ENCODE results near the gene SPAG17. TPM values are rescaled to one million over a fixed set of nuclear protein-coding genes. Genes with fewer than 3 reads are reported as not detected.

The SPAG17 gene
- polyA plus RNA-seq, 1 donor from 2014 or later = not detected

DNA sequence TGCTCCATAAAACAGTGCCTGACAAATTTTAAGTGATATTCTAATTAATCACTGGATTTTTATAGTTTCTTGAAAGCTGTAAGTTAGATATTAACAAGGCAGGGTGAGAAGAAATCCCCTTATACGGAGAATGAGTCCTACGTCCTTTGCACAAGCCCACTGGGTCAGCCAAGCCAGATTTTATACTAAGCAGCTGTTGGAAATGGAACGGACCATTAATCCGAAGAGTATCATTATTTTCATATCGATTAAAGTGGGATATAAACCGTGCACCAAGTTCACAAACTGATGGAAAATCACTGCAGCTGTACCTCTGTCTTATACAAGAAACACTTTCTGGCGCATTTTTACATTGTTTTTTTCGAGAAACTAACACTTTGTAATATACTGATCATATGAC lies 35.2 kb downstream of the SPAG17 start:
- H3K4me1 Mint-ChIP-seq = no peaks in the 10 kb centered on the region

DNA sequence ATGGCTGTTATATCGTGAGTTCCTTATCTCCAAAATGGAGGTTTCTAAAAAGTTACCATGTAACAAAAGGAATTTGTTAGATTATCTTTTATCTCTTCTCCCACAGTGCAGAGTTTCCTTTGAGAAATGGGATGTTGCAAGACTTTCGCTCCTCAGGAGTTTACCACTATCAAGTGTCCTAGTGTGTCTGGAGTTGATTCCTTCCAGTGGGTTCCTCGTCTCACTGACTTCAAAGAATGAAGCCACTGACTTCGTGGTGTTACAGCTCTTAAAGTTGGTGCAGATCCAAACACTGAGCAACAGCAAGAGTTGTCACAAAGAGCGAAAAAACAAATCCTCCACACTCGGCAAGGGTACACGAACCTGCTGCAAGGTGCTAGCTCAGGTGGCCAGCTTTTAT lies 37.0 kb downstream of the SPAG17 start:
- H3K27me3 Mint-ChIP-seq = peaks cover 2% of the 10 kb centered on the region
- no peak overlapping the region for H3K4me3 Mint-ChIP-seq

More for the DNA sequence above, 35.2 kb downstream of the SPAG17 start:
- Mint-ChIP-seq H3K9me3 (peaks cover 0 to 4% (median 0%) of the 10 kb centered on the region in 3 donors), H3K27ac (no peak overlapping the region), H3K4me3 (no peak overlapping the region), H3K27me3 (peaks cover 4% of the 10 kb centered on the region), H3K36me3 (no peaks in the 10 kb centered on the region)

DNA sequence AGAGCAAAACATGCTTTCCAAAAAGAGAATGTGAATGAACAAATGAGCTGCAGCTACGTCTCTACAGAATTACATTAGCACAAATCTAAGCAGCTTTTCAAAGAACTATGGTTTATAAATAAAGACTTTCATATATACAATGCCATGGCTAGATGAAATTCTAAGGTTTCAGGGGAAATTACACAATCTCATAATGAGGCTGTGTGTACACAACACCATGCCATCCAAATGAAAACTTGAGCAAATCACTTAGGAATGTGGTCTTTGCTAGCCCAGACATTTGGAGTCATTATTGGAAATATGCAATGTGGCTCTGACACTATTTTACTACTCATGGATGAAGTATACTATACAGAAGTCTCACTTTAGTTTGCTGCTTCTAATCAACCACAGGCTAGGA lies 37.5 kb downstream of the SPAG17 start:
- Mint-ChIP-seq H3K4me3 (no peak overlapping the region), H3K27ac (no peak overlapping the region), H3K9me3 (peaks cover 0 to 4% (median 0%) of the 10 kb centered on the region in 3 donors), H3K27me3 (peaks cover 2% of the 10 kb centered on the region), H3K36me3 (no peaks in the 10 kb centered on the region), H3K4me1 (no peaks in the 10 kb centered on the region)

More for the DNA sequence above, 37.0 kb downstream of the SPAG17 start:
- no peaks in the 10 kb centered on the region for H3K4me1 Mint-ChIP-seq
- H3K9me3 Mint-ChIP-seq = peaks cover 0 to 4% (median 0%) of the 10 kb centered on the region in 3 donors
- no peaks in the 10 kb centered on the region for H3K36me3 Mint-ChIP-seq
- H3K27ac Mint-ChIP-seq = no peak overlapping the region

DNA sequence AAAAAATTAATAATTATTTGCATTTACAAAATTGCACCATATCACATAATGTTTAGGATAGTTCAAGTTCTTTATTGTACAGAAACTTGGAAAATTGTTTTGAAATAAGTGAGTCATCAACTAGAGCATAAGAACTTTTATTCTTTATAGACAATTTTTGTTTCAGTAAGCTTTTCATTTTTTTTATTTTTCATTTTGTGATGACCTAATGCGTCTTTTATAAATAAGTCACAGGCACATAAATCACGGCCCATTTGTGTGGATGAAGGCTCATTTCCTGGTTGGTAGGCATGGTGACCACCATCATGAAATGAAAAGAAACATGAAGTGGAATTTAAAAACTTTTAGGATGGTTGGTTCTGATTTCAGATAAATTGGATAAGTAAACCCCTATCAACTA lies 39.3 kb downstream of the SPAG17 start:
- Mint-ChIP-seq H3K4me1 (no peaks in the 10 kb centered on the region), H3K4me3 (no peak overlapping the region), H3K27me3 (peaks cover 2% of the 10 kb centered on the region), H3K27ac (no peak overlapping the region), H3K9me3 (peaks cover 0 to 4% (median 0%) of the 10 kb centered on the region in 3 donors), H3K36me3 (no peaks in the 10 kb centered on the region)

DNA sequence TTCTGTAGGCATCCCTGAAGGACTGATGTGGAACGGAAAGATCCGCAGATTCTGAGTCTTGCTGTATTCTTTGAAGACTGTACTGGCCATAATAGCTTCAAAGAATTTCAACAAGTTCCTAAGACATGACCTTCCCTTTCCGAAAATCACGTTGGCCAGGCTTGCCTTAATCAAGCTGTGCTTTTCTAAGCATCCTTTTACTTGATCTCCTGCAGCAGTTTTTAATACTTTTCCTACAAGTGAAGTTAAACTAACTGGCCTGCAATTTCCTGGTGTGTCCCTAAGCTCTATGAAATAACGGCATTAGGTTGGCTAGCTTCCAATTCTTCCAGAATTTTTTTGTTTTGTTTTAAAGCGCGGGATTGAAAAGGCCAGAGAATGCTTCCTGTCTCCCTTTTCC lies 40.3 kb downstream of the SPAG17 start:
- H3K36me3 Mint-ChIP-seq = no peaks in the 10 kb centered on the region
- no peaks in the 10 kb centered on the region for H3K4me1 Mint-ChIP-seq
- H3K27me3 Mint-ChIP-seq = peaks cover 2% of the 10 kb centered on the region
- peaks cover 0 to 4% (median 0%) of the 10 kb centered on the region in 3 donors for H3K9me3 Mint-ChIP-seq
- H3K27ac Mint-ChIP-seq = no peak overlapping the region
- H3K4me3 Mint-ChIP-seq = no peak overlapping the region

DNA sequence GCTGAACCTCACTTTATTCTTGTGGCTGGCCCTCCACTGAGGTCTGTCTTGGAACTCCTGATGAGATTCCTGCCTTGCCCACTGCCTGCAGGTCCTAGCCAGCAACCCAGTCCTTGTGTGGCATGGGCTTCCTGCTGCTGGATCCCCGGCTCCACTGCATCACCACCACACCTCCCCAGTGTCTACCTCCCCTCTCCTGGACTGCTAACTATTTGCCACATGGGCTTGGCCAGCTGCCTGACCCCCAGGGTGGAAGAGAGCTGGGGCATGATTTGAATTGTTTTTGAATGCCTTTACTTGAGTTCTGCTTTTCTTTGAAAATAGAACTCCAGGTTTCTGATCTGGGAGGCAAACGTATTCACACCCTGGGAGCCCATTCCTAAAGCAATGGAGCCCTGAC lies 41.2 kb downstream of the SPAG17 start:
- peaks cover 2% of the 10 kb centered on the region for H3K27me3 Mint-ChIP-seq
- no peaks in the 10 kb centered on the region for H3K4me1 Mint-ChIP-seq
- H3K4me3 Mint-ChIP-seq = no peak overlapping the region
- H3K27ac Mint-ChIP-seq = no peak overlapping the region
- H3K36me3 Mint-ChIP-seq = no peaks in the 10 kb centered on the region
- H3K9me3 Mint-ChIP-seq = peaks cover 0 to 9% (median 1%) of the 10 kb centered on the region in 3 donors

DNA sequence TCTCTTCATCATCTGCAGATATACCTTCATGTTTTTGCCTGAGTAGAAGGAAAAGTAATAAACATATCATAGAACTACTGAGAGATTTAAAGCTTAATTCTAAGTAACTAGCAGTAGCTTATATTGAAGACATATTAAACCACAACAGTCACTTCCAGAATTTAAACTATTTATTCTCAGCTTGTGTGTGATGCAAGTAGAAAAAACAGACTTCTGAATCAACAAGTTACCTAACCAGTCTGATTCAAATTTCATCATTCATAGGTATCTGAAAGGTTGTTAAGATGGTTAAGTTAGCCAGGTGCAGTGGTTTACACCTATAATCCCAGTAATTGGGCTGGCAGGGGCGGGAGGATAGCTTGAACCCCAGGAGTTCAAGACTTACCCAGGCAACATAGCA lies 41.9 kb downstream of the SPAG17 start:
- no peaks in the 10 kb centered on the region for H3K36me3 Mint-ChIP-seq
- H3K4me1 Mint-ChIP-seq = no peaks in the 10 kb centered on the region
- H3K27me3 Mint-ChIP-seq = peaks cover 2% of the 10 kb centered on the region
- no peak overlapping the region for H3K27ac Mint-ChIP-seq
- peaks cover 0 to 5% (median 1%) of the 10 kb centered on the region in 3 donors for H3K9me3 Mint-ChIP-seq
- no peak overlapping the region for H3K4me3 Mint-ChIP-seq

DNA sequence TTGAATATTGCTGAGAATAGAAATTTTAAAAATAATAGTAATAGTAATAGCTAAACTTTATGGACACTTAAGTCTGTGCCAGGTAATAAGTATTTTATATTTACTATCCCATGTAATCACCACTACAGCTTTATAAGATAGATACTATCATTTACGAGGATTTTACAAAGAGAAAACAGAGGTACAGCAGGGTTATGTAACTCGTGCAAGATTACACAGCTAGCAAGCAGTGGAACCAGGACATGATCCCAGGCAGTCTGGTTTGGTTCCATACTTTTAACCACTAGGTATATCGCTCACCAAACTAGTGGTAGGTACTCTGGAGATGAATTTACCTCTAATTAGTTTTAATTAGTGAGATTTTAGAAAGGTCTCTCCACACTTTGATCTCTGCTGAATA lies 42.5 kb downstream of the SPAG17 start:
- Mint-ChIP-seq H3K9me3 (peaks cover 0 to 5% (median 1%) of the 10 kb centered on the region in 3 donors), H3K27ac (no peak overlapping the region), H3K4me3 (no peak overlapping the region), H3K27me3 (peaks cover 2% of the 10 kb centered on the region), H3K4me1 (no peaks in the 10 kb centered on the region), H3K36me3 (no peaks in the 10 kb centered on the region)

DNA sequence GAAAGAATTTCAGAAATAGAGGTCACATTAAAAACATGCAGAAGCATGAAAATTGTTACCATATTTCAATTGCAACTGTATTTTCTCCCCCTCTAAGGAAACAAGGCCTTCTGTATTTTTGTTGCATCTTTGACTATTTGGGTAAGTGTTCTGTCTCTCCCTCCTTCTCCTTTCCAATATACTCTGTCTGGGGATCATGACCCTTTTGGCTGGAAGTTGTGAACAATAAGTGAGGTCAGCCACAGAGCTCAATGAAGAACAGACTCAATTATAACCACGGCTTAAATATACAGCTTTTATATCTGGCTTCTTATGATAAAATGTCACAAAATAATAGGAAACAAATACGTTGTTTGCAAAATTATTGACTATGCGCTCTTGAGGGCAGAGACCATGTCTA lies 47.1 kb downstream of the SPAG17 start:
- Mint-ChIP-seq H3K27ac (no peak overlapping the region), H3K36me3 (no peaks in the 10 kb centered on the region), H3K27me3 (peaks cover 2% of the 10 kb centered on the region), H3K4me1 (no peaks in the 10 kb centered on the region), H3K9me3 (peaks cover 0 to 5% (median 1%) of the 10 kb centered on the region in 3 donors), H3K4me3 (no peak overlapping the region)

DNA sequence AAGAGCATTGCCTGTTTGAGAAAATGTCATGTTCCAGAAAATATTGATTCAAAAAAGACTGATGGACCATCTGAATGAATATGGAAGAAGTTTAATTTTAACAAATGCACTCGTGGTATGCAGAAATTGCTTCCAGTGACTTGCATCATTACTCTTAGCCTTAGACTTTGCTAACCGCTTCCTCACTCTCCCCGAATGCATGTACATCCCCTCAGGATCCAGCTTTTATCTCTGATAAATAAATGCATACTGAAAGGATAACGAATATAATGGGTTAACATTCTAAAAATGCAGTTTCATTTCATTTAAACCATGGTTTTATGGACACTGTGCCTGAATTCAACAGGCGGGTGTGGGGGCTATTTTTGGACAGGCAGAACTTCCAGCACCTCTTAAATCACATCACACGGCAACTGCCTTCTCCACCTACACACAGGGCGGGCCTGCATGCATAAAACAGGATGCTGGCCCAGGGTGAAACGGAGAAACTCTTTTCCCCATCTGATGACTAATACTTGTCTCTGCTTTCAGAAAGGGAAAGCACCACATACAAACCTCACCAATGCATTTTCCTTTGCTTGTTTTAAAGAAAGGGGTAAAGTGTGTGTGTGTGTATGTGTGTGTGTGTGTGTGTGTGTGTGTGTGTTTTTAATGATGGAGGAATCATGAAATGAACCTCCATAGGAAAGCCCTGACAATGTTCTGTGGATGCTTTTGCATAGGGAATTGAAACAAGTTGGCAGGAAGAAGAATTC lies 48.7 kb downstream of the SPAG17 start:
- peaks cover 1 to 5% (median 2%) of the 10 kb centered on the region in 3 donors for H3K9me3 Mint-ChIP-seq
- peaks cover 2% of the 10 kb centered on the region for H3K27me3 Mint-ChIP-seq

DNA sequence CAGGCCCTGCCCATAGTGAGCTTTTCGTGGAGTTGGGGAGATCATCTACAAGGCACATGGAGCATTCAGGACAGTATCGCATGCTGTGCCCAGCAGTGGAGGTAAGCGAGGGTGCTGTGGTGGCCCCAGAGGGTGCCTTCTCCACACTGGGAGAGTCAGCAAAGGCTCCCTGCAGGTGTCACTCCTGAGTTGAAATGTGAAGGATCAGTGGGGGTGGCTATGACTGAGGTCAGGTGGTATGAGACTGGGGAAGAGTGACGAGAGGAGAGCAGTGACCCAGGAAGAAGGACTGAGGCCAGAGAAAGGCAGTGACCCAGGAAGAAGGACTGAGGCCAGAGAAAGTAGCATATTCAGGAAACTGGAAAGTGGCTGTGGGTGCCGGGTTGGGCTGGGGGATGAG lies 53.0 kb downstream of the SPAG17 start:
- no peaks in the 10 kb centered on the region for H3K4me1 Mint-ChIP-seq
- peaks cover 4% of the 10 kb centered on the region for H3K27me3 Mint-ChIP-seq
- H3K27ac Mint-ChIP-seq = no peak overlapping the region
- peaks cover 0 to 3% (median 0%) of the 10 kb centered on the region in 3 donors for H3K9me3 Mint-ChIP-seq
- no peak overlapping the region for H3K4me3 Mint-ChIP-seq
- no peaks in the 10 kb centered on the region for H3K36me3 Mint-ChIP-seq

More for the DNA sequence above, 48.7 kb downstream of the SPAG17 start:
- no peak overlapping the region for H3K4me3 Mint-ChIP-seq
- H3K4me1 Mint-ChIP-seq = no peaks in the 10 kb centered on the region
- no peak overlapping the region for H3K27ac Mint-ChIP-seq
- no peaks in the 10 kb centered on the region for H3K36me3 Mint-ChIP-seq

DNA sequence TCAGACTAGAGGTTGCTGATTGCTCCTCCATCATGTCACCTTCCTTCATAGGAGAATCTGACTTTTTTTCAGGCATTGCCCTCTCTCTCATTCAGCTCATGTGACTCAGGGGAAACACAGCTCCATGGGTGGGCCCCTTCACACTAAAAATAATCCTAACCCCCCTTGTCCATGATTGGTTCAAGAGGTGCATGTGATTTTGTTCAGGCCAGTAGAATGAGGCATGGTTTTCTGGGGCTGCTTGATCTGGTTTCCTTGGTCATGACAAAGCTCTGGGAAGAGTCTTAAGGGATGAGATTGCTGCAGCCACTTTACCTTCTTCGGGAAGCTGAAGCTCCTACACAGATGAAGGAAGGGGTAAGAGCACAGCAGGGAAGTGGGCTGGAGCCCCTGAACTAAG lies 56.3 kb downstream of the SPAG17 start:
- H3K4me3 Mint-ChIP-seq = no peak overlapping the region
- no peaks in the 10 kb centered on the region for H3K36me3 Mint-ChIP-seq
- no peak overlapping the region for H3K27ac Mint-ChIP-seq
- H3K27me3 Mint-ChIP-seq = peaks cover 4% of the 10 kb centered on the region
- H3K9me3 Mint-ChIP-seq = peaks cover 0 to 3% (median 0%) of the 10 kb centered on the region in 3 donors
- H3K4me1 Mint-ChIP-seq = no peaks in the 10 kb centered on the region

DNA sequence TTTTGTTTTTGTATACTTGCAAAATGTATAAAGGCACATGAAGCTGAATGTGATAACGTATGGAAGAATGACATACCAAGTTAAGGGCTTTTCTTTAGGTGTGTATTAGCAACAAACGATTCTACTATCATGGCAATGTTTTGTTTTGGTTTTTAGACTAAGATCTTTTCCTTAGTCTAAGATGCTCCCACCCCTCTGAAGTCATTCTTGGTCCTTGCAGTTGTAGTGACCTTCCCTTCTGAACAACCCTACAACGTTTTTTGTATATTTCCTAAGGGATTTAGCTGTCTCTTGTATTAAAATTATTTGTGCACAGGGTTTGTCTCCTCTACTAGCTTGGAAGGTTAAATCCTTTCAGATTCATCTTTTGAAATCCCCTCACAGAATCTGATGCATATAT lies 61.0 kb downstream of the SPAG17 start:
- Mint-ChIP-seq H3K9me3 (no peaks in the 10 kb centered on the region), H3K4me1 (no peaks in the 10 kb centered on the region), H3K4me3 (no peak overlapping the region), H3K36me3 (no peaks in the 10 kb centered on the region), H3K27me3 (peaks cover 2% of the 10 kb centered on the region), H3K27ac (no peak overlapping the region)

DNA sequence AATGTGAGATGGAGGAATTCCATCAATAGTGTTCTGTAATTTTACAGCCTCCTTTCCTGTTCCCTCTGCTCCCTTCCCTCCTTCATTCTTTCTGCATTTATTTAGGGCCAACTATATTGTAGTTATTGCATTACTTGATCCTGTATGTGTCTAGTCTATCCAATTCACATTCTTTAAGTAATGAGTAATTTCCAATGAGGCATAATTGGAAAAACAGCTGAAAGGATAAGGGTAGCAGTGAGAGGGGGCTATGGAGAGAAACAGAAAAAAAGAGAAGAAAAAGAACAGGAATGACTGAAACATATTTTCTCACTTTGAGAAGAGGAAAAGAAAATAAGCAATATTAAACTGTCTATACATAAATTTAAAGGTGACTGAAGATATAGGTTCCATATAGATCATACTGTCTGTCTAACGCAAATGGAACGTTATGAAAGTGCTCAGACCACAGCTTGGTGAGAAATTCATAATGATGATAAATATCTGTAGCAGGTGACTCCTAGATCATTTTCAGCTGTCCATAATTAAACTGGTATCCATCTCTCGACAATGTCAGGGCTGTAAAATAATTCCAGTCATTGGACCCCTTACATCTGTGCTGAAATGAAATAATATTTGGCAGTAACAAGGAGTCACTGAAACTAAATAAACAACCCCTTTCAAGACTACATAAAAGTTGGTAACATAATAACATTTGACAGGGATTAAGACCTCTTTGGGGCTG lies 61.8 kb downstream of the SPAG17 start:
- H3K27me3 Mint-ChIP-seq = no peaks in the 10 kb centered on the region
- H3K9me3 Mint-ChIP-seq = no peaks in the 10 kb centered on the region
- no peaks in the 10 kb centered on the region for H3K4me1 Mint-ChIP-seq
- H3K27ac Mint-ChIP-seq = no peak overlapping the region
- no peak overlapping the region for H3K4me3 Mint-ChIP-seq
- no peaks in the 10 kb centered on the region for H3K36me3 Mint-ChIP-seq

DNA sequence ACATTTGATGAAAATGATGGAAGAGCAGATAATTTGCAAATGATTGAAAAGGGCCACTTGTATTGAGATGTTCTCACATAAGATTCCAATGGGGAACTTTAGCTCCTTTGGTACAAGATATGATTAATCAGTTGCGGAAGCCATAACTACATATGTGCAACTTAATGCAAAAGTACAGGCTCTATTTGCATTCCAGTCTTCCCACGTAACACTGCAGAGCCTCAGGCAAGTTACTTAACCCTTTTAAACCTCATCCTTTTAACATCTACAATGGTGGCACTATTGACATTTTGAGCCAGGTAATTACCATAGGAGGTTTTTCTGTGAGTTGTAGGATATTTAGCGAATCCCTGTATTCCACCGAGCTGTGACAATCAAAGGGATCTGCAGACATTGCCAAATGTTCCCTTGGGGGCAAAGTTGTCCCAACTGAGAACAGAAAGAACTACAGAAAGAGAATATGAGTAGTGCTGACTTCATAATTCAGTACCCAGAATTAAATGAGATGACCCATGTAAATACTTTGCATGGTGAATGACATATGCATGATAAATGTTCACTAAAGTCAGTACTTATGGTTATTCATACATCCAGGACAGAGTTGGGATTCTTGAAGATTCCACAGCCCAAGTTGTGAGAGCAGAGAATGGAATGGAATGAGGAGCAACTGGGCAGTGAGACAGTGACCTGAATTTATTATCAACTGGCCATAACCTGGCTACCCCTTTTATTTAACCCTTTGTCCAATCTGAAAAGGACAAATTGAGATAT lies 62.6 kb downstream of the SPAG17 start:
- no peaks in the 10 kb centered on the region for H3K4me1 Mint-ChIP-seq
- no peak overlapping the region for H3K27ac Mint-ChIP-seq
- H3K36me3 Mint-ChIP-seq = no peaks in the 10 kb centered on the region
- no peaks in the 10 kb centered on the region for H3K27me3 Mint-ChIP-seq
- no peaks in the 10 kb centered on the region for H3K9me3 Mint-ChIP-seq
- no peak overlapping the region for H3K4me3 Mint-ChIP-seq
